Activated CD8-positive, alpha-beta T cell treated with anti-CD3 and anti-CD28 coated beads for 36 hours (primary cell): ENCODE results near the gene HSF2. TPM values are rescaled to one million over a fixed set of nuclear protein-coding genes. Genes with fewer than 3 reads are reported as not detected.

Source experiments
- ATAC-seq: fragments of 200-7000 bp; cut with Tn5 transposase; one replicate; pipeline ENCODE4 v1.10.0; 2021; ENCODE audit warnings: mild to moderate bottlenecking, moderate library complexity
- CTCF ChIA-PET: fragments of 350-600 bp; sonication (Branson Sonifier 250); formaldehyde crosslinking; loops from one replicate; lab custom pipeline; 2021; ENCODE audit warnings: antibody characterized with exemption; lab: Charles Lee
- POLR2A ChIA-PET: fragments of 350-600 bp; sonication (Branson Sonifier 250); formaldehyde crosslinking; loops from one replicate; lab custom pipeline; 2021; ENCODE audit warnings: antibody characterized with exemption; lab: Charles Lee
- DNase-seq: peaks from one replicate; pipeline ENCODE4 v3.0.0-alpha.2; 2020
- H3K27ac Mint-ChIP-seq: one replicate; pipeline ENCODE4 v1.8.0; 2021; ENCODE audit warnings: mild to moderate bottlenecking, mixed read lengths
- H3K27me3 Mint-ChIP-seq: one replicate; pipeline ENCODE4 v1.8.0; 2021; ENCODE audit warnings: mixed read lengths
- H3K36me3 Mint-ChIP-seq: one replicate; pipeline ENCODE4 v1.8.0; 2021; ENCODE audit warnings: low read depth, mixed read lengths
- H3K4me1 Mint-ChIP-seq: one replicate; pipeline ENCODE4 v1.8.0; 2021; ENCODE audit warnings: low read depth, mixed read lengths
- H3K4me3 Mint-ChIP-seq: one replicate; pipeline ENCODE4 v1.8.0; 2021; ENCODE audit warnings: mild to moderate bottlenecking, moderate library complexity, mixed read lengths
- H3K9me3 Mint-ChIP-seq: one replicate; pipeline ENCODE4 v1.8.0; 2021; ENCODE audit warnings: mixed read lengths
- CTCF ChIP-seq: fragments of 200-600 bp; IDR thresholded peaks from one replicate; pipeline ENCODE4 v1.8.0; 2022; ENCODE audit warnings: antibody characterized with exemption, mild to moderate bottlenecking
- intact Hi-C: fragments of 100-400 bp; cut with micrococcal nuclease; formaldehyde crosslinking; loops from one replicate; pipeline ENCODE4 v1.10.0; 2022
- total RNA-seq, 2 experiments: library from RNA; stranded (reverse); gene quantifications; one replicate each; pipeline ENCODE4 v1.2.3, GENCODE V29; 2021

HSF2 gene
- total RNA-seq, 2 experiments from 2014 or later, result 19.5 to 22.4 TPM

- ChIA-PET POLR2A (no interaction called here), CTCF (interaction anchor here (1.7 kb wide), 1 partner anchor 142 kb away, joined by 6 read pairs; no protein-coding TSS in a partner anchor)
- Mint-ChIP-seq H3K9me3 (no peaks in the 10 kb centered on the region), H3K36me3 (no peaks in the 10 kb centered on the region), H3K27me3 (peaks cover 5% of the 10 kb centered on the region), H3K4me1 (peaks cover 8% of the 10 kb centered on the region), H3K4me3 (no peak overlapping the region), H3K27ac (no peak overlapping the region)
- intact Hi-C loops, result no loop called here
- TF ChIP-seq CTCF, result no peak
- ATAC-seq (no peak), DNase-seq (no peak)
Measured at GRCh38 chr6:122388945-122389344, 10.5 kb upstream of the HSF2 start.

GRCh38 chr6:122389704-122390372, 9.6 kb upstream of the HSF2 start:
- ChIA-PET CTCF (interaction anchor here (1.1 to 1.8 kb wide), 3 partner anchors 9 to 141 kb away, joined by 3 to 7 read pairs (median 6); no protein-coding TSS in a partner anchor), POLR2A (no interaction called here)
- Mint-ChIP-seq H3K4me3 (no peak overlapping the region), H3K36me3 (no peaks in the 10 kb centered on the region), H3K27me3 (peaks cover 5% of the 10 kb centered on the region), H3K9me3 (no peaks in the 10 kb centered on the region), H3K27ac (no peak overlapping the region), H3K4me1 (peaks cover 10% of the 10 kb centered on the region)
- TF ChIP-seq CTCF, result no peak
- intact Hi-C loops, result no loop called here
- no peak for DNase-seq
- no peak for ATAC-seq

GRCh38 chr6:122392564-122393350, 6.7 kb upstream of the HSF2 start:
- H3K27me3 Mint-ChIP-seq, result peaks cover 2% of the 10 kb centered on the region
- intact Hi-C loops, result no loop called here
- no peaks in the 10 kb centered on the region for H3K36me3 Mint-ChIP-seq
- H3K4me1 Mint-ChIP-seq, result peaks cover 13% of the 10 kb centered on the region
- H3K4me3 Mint-ChIP-seq, result no peak overlapping the region
- ChIA-PET POLR2A (no interaction called here), CTCF (interaction anchor here (1.0 to 1.7 kb wide), 4 partner anchors 11 to 138 kb away, joined by 3 to 6 read pairs (median 4); no protein-coding TSS in a partner anchor)
- no peaks in the 10 kb centered on the region for H3K9me3 Mint-ChIP-seq
- ATAC-seq (no peak), DNase-seq (no peak)
- H3K27ac Mint-ChIP-seq, result no peak overlapping the region
- TF ChIP-seq CTCF, result no peak

GRCh38 chr6:122393351-122393896, 6.0 kb upstream of the HSF2 start:
- intact Hi-C loops, result no loop called here
- peak; percentile 97 for ATAC-seq
- Mint-ChIP-seq H3K27me3 (peaks cover 2% of the 10 kb centered on the region), H3K4me1 (peaks cover 13% of the 10 kb centered on the region), H3K4me3 (no peak overlapping the region), H3K36me3 (no peaks in the 10 kb centered on the region), H3K9me3 (no peaks in the 10 kb centered on the region), H3K27ac (no peak overlapping the region)
- ChIA-PET CTCF (interaction anchor here (0.5 to 2.0 kb wide), 4 partner anchors 9 to 138 kb away, joined by 3 to 17 read pairs (median 3); no protein-coding TSS in a partner anchor), POLR2A (interaction anchor here (2.2 kb wide), 1 partner anchor 78 kb away, joined by 10 read pairs; the partner anchor contains the start of gene SERINC1)
- peak; percentile 21 for DNase-seq
- no peak for TF ChIP-seq CTCF
